NCI-H446 (cell line): ENCODE results near the gene PCDHGA11.
"Not testable (repeated sequence)": the region's sequence is repeated elsewhere in the genome, so short reads cannot be mapped to it uniquely, and the experiment has no call there.

Source experiments
- DNase-seq, 2 experiments: peaks; one replicate each; lab custom pipeline; 2025; lab: John Stamatoyannopoulos, UW

The PCDHGA11 gene

DNA sequence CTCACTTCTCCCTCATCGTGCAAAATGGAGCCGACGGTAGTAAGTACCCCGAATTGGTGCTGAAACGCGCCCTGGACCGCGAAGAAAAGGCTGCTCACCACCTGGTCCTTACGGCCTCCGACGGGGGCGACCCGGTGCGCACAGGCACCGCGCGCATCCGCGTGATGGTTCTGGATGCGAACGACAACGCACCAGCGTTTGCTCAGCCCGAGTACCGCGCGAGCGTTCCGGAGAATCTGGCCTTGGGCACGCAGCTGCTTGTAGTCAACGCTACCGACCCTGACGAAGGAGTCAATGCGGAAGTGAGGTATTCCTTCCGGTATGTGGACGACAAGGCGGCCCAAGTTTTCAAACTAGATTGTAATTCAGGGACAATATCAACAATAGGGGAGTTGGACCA, 10.4 kb downstream of the PCDHGA11 start:
- DNase-seq, result no peak

- DNase-seq, result not testable (repeated sequence)
Observed at GRCh38 chr5:141432308-141432707, 11.5 kb downstream of the PCDHGA11 start.

GRCh38 chr5:141432726-141433125, 11.9 kb downstream of the PCDHGA11 start:
- DNase-seq, result not testable (repeated sequence)

DNA sequence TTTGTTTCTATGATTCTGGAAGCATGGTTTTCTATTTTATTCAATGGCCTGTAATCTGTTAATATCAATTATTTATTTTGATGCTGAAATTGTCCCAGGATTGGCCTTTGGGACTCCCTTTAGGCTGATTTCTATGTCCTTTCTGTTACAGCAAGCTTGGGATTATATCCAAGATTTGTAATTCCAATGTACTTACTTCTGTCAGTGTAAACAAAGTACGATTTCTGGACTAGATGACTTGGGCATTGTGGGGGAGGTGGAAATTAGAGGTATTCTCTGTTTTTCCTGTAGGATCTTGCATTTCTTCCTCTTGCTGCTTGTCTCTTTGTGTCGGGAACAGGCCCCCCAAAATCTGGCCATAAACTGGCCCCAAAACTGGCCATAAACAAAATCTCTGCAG, 13.2 kb downstream of the PCDHGA11 start:
- DNase-seq, result no peak

DNA sequence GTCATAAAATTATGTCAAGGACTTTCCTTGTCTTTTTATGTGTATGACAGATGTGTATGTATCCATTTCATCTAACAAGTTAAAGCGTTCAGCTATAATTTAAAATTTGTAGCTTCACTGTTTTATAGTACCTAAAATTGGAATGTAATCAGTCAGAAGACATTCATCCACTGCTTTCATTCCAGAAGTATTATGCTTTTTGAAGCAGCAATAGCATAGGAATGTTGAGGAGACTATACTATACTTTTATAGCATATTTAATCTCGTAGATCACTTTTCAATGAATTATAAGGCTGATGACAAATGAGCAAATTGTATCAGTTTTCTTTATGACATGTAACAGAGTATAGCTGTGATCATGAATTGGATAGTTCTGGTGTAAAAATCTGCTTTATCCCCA, 16.4 kb downstream of the PCDHGA11 start:
- no peak for DNase-seq

DNA sequence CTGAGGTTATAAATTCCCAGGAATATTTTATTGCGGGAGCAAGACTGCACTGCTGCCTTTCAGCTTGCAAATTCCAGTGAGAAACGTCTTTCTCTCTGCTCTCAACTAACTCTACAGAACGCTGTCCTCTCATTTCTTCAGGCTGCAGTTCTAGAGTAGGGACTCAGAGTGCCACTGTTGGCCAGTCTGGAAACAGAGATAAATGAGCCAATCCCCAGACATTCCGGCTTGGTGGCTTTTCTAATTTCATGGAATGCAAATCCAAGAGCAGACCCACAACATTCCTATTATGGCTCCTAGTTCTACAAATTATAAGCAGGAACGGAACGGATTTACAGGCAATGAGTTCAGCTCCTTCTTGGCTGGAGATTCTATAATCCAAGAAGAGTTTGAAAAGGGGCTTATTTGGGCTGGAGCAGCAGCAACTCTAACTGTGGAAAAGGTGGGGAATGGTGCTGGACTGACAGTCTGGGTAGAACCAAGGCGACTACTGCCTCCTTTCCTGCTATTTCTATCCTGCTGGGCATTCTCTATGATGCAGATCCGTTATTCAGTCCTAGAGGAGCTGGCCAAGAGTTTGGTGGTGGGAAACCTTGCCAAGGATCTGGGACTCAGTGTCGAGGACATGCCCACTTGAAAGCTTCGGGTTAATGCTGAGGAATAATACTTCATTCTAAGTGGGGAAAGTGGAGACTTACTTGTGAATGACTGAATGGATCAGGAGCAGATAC, 18.7 kb downstream of the PCDHGA11 start:
- no peak for DNase-seq

DNA sequence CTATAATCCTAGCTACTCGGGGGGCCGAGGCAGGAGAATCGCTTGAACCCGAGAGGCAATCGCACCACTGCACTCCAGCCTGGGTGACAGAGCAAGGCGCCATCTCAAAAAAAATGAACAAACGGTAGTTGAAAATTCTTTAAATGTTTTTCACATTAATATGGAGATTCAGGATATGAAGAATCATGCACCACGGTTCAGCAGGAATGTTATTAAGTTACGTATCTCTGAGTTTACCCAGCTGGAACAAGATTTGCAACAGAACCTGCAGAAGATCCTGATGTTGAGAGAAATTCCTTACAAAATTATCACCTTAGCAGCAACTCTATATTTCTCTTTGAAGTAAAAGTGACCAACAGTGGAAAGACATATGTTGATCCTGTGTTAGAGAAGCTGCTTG, 19.5 kb downstream of the PCDHGA11 start:
- DNase-seq, result no peak

DNA sequence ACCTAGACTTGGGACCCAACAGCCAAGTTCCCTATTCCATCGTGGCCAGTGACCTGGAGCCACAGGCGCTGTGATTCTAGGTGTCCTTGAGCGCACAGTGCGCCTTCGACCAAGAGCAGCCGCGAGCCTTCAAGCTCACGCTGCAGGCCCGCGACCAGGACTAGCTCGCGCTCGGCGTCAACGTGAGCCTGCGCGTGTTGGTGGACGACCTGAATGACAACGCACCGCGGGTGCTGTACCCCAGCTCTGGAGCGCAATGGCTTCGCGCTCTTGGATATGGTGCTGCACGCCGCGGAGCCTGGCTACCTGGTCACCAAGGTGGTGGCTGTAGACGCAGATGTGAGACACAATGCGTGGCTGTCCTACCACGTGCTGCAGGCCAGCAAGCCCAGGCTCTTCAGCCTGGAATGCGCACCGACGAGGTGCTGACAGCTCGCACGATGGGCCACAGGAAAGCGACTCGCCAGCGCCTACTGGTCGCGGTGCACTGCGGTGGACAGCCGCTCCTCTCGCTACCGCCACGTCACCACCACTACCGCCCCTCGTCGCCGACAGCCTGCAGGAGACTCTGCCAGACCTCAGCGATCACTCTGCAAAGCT, 20.8 kb downstream of the PCDHGA11 start:
- no peak for DNase-seq

DNA sequence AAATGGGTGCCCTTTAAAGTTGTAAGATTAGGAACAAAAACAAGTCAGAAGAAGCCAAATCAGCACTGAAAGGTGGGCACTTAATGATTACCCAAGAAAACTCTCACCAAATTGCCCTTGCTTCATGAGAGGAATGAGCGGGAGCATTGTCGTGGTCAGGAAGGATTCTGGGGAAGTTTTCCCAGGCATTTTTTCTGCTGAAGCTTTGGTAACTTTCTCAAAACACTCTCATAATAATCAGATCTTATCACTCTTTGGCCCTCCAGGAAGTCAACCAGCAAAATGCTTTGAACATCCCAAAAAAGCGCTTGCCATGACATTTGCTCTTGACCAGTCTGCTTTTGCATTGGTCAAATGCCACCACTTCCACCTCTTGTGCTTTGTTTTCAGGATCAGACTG, 44.5 kb downstream of the PCDHGA11 start:
- no peak for DNase-seq
